Mesenchymal stem cell (in vitro differentiated cells and primary cell): ENCODE results near the gene BMPR1A.

ENCODE experiments used
- DNase-seq: peaks from one replicate; pipeline ENCODE4 v3.0.0-alpha.2; 2013
- H2AFZ ChIP-seq: one replicate; pipeline ENCODE4 v1.6.1; 2013; ENCODE audit warnings: low read depth, mild to moderate bottlenecking, control low read depth, inconsistent platforms, low read length, moderate library complexity
- H2AK5ac ChIP-seq: 2 replicates; pipeline ENCODE4 v1.6.1; 2013; ENCODE audit warnings: low read length, moderate library complexity, mild to moderate bottlenecking, inconsistent platforms; ENCODE audit not compliant: severe bottlenecking
- H2BK120ac ChIP-seq: one replicate; pipeline ENCODE4 v1.6.1; 2013; ENCODE audit warnings: low read depth, mild to moderate bottlenecking, inconsistent platforms, low read length, moderate library complexity
- H2BK12ac ChIP-seq, 2 experiments: one replicate each; pipeline ENCODE4 v1.6.1; 2013; ENCODE audit warnings: inconsistent platforms in 2 of 2, low read length in 2 of 2, mild to moderate bottlenecking in 2 of 2, moderate library complexity in 2 of 2, control low read depth in 1 of 2
- H2BK15ac ChIP-seq: one replicate; pipeline ENCODE4 v1.6.1; 2013; ENCODE audit warnings: mild to moderate bottlenecking, low read depth, inconsistent platforms; ENCODE audit not compliant: poor library complexity, severe bottlenecking
- H2BK5ac ChIP-seq: 2 replicates; pipeline ENCODE4 v1.6.1; 2013; ENCODE audit warnings: low read depth, mild to moderate bottlenecking, low read length, control low read depth, inconsistent platforms; ENCODE audit not compliant: poor library complexity, severe bottlenecking
- H3K14ac ChIP-seq, 2 experiments: one replicate each; pipeline ENCODE4 v1.6.1; 2013; ENCODE audit warnings: inconsistent platforms in 2 of 2, low read length in 2 of 2, control low read depth in 1 of 2, mild to moderate bottlenecking in 1 of 2, moderate library complexity in 1 of 2
- H3K18ac ChIP-seq, 2 experiments: one replicate each; pipeline ENCODE4 v1.6.1; 2013; ENCODE audit warnings: inconsistent platforms in 2 of 2, low read length in 2 of 2, control low read depth in 1 of 2, low read depth in 1 of 2, mild to moderate bottlenecking in 1 of 2
- H3K23ac ChIP-seq, 2 experiments: one replicate each; pipeline ENCODE4 v1.6.1; 2013; ENCODE audit warnings: inconsistent platforms in 2 of 2, low read length in 2 of 2, mild to moderate bottlenecking in 2 of 2, moderate library complexity in 2 of 2, control low read depth in 1 of 2
- H3K27ac ChIP-seq: 2 replicates; pipeline ENCODE4 v1.5.1; 2013; ENCODE audit warnings: mild to moderate bottlenecking, moderate library complexity, low read length, control low read depth, inconsistent platforms; ENCODE audit not compliant: poor library complexity, severe bottlenecking
- H3K27me3 ChIP-seq, 2 experiments: 2 replicates each; pipeline versions ENCODE4 v1.6.1 to v1.7.0; 2013; ENCODE audit warnings: low read length in 2 of 2, mild to moderate bottlenecking in 2 of 2, moderate library complexity in 2 of 2, control low read depth in 1 of 2, inconsistent platforms in 1 of 2; ENCODE audit not compliant: control insufficient read depth in 1 of 2, insufficient read depth in 1 of 2
- H3K36me3 ChIP-seq, 2 experiments: 2 replicates each; pipeline versions ENCODE4 v1.6.1 to v1.7.0; 2013; ENCODE audit warnings: low read length in 2 of 2, control low read depth in 1 of 2, inconsistent platforms in 1 of 2, low read depth in 1 of 2, mild to moderate bottlenecking in 1 of 2; ENCODE audit not compliant: insufficient read depth in 2 of 2, control insufficient read depth in 1 of 2
- H3K4ac ChIP-seq, 2 experiments: one replicate each; pipeline ENCODE4 v1.6.1; 2013; ENCODE audit warnings: inconsistent platforms in 2 of 2, low read length in 2 of 2, mild to moderate bottlenecking in 2 of 2, moderate library complexity in 2 of 2, control low read depth in 1 of 2, low read depth in 1 of 2
- H3K4me1 ChIP-seq: 2 replicates; pipeline ENCODE4 v1.6.1; 2013; ENCODE audit warnings: low read depth, low read length, control low read depth; ENCODE audit not compliant: control insufficient read depth, insufficient read depth
- H3K4me2 ChIP-seq: 2 replicates; pipeline ENCODE4 v1.6.1; 2013; ENCODE audit warnings: low read length, mild to moderate bottlenecking, inconsistent platforms; ENCODE audit not compliant: poor library complexity, severe bottlenecking
- H3K4me3 ChIP-seq, 2 experiments: 2 replicates each; pipeline versions ENCODE4 v1.5.1 to v1.7.0; 2013; ENCODE audit warnings: low read length in 2 of 2, mild to moderate bottlenecking in 2 of 2, control low read depth in 1 of 2, low read depth in 1 of 2; ENCODE audit not compliant: insufficient read depth in 1 of 2
- H3K79me1 ChIP-seq: replicated peaks from 2 replicates; pipeline ENCODE4 v1.6.1; 2013; ENCODE audit warnings: mild to moderate bottlenecking, control low read depth, low read length, inconsistent platforms; ENCODE audit not compliant: poor library complexity, severe bottlenecking
- H3K9ac ChIP-seq: 2 replicates; pipeline ENCODE4 v1.7.0; 2013; ENCODE audit warnings: mild to moderate bottlenecking, low read length, moderate library complexity
- H3K9me3 ChIP-seq: 2 replicates; pipeline ENCODE4 v1.7.0; 2013; ENCODE audit warnings: mild to moderate bottlenecking, low read length; ENCODE audit not compliant: control insufficient read depth
- H4K8ac ChIP-seq: one replicate; pipeline ENCODE4 v1.6.1; 2013; ENCODE audit warnings: inconsistent platforms, mild to moderate bottlenecking, low read length, moderate library complexity
- H4K91ac ChIP-seq: one replicate; pipeline ENCODE4 v1.6.1; 2013; ENCODE audit warnings: mild to moderate bottlenecking, low read length, inconsistent platforms
- WGBS: methylation state at CpG from one replicate; pipeline ENCODE4 v1.1.7; 2013; ENCODE audit warnings: mixed read lengths; 5-methylcytosine and 5-hydroxymethylcytosine counted together

Gene BMPR1A

GRCh38 chr10:86918022-86918471 lies 161.6 kb downstream of the BMPR1A start:
- H4K8ac ChIP-seq: no peak overlapping the region
- H3K4ac ChIP-seq: no peak overlapping the region

GRCh38 chr10:86922553-86922961 lies 166.1 kb downstream of the BMPR1A start:
- Histone ChIP-seq H3K27ac (no peak overlapping the region), H3K27me3 (no peaks in the 10 kb centered on the region), H4K8ac (no peak overlapping the region), H2BK5ac (no peak overlapping the region), H4K91ac (no peak overlapping the region), H2AFZ (no peak overlapping the region), H2AK5ac (no peak overlapping the region), H3K14ac (no peak overlapping the region), H3K4me2 (no peak overlapping the region), H3K79me1 (peaks cover 9% of the 10 kb centered on the region), H3K18ac (no peak overlapping the region), H3K9me3 (no peaks in the 10 kb centered on the region), H3K4ac (no peak overlapping the region), H2BK120ac (no peak overlapping the region), H2BK15ac (no peak overlapping the region), H2BK12ac (peak overlapping the region in 1 of 2 experiments; percentile 7), H3K23ac (no peak overlapping the region), H3K4me3 (no peak overlapping the region), H3K36me3 (peaks cover 13 to 57% of the 10 kb centered on the region in 2 experiments), H3K9ac (no peak overlapping the region), H3K4me1 (no peaks in the 10 kb centered on the region)
- 95% methylated on average over 9 of the region's 9 CpGs for WGBS
- no peak for DNase-seq

More at GRCh38 chr10:86918022-86918471, 161.6 kb downstream of the BMPR1A start:
- H3K27me3 ChIP-seq: no peaks in the 10 kb centered on the region
- H3K4me2 ChIP-seq: no peak overlapping the region
- H4K91ac ChIP-seq: no peak overlapping the region
- no peak overlapping the region for H2AK5ac ChIP-seq
- H3K9me3 ChIP-seq: no peaks in the 10 kb centered on the region
- no peak overlapping the region for H3K4me3 ChIP-seq
- no peak overlapping the region for H2BK120ac ChIP-seq
- H2BK15ac ChIP-seq: no peak overlapping the region
- 22% methylated on average over 4 of the region's 5 CpGs for WGBS
- H3K79me1 ChIP-seq: peaks cover 11% of the 10 kb centered on the region
- no peak overlapping the region for H2BK12ac ChIP-seq
- H3K36me3 ChIP-seq: peaks cover 19 to 79% of the 10 kb centered on the region in 2 experiments
- no peak overlapping the region for H2AFZ ChIP-seq
- no peak overlapping the region for H3K9ac ChIP-seq
- H3K27ac ChIP-seq: no peak overlapping the region
- H3K23ac ChIP-seq: no peak overlapping the region
- H3K4me1 ChIP-seq: no peaks in the 10 kb centered on the region
- H3K18ac ChIP-seq: no peak overlapping the region
- H2BK5ac ChIP-seq: no peak overlapping the region
- H3K14ac ChIP-seq: no peak overlapping the region
- peak; percentile 65 for DNase-seq

GRCh38 chr10:86929468-86930380 lies 173.3 kb downstream of the BMPR1A start:
- Histone ChIP-seq H3K4me2 (no peak overlapping the region), H3K14ac (no peak overlapping the region), H4K8ac (no peak overlapping the region), H2AFZ (no peak overlapping the region), H4K91ac (no peak overlapping the region), H3K79me1 (peaks cover 1% of the 10 kb centered on the region), H3K9me3 (no peaks in the 10 kb centered on the region), H2BK12ac (no peak overlapping the region), H3K4me3 (no peak overlapping the region), H3K27ac (no peak overlapping the region), H3K27me3 (no peaks in the 10 kb centered on the region), H2AK5ac (no peak overlapping the region), H3K36me3 (peaks cover 17 to 33% of the 10 kb centered on the region in 2 experiments), H3K23ac (no peak overlapping the region), H2BK15ac (no peak overlapping the region), H3K4ac (no peak overlapping the region), H3K9ac (no peak overlapping the region), H2BK120ac (no peak overlapping the region), H3K4me1 (peaks cover 4% of the 10 kb centered on the region), H2BK5ac (no peak overlapping the region), H3K18ac (no peak overlapping the region)
- WGBS: 98% methylated on average over 15 of the region's 15 CpGs
- DNase-seq: no peak

- H3K36me3 ChIP-seq: peaks cover 17 to 44% of the 10 kb centered on the region in 2 experiments
- H3K18ac ChIP-seq: no peak overlapping the region
- H2BK5ac ChIP-seq: no peak overlapping the region
- no peak overlapping the region for H3K23ac ChIP-seq
- peaks cover 1% of the 10 kb centered on the region for H3K79me1 ChIP-seq
- H3K4me3 ChIP-seq: no peak overlapping the region
- no peak overlapping the region for H4K8ac ChIP-seq
- no peaks in the 10 kb centered on the region for H3K9me3 ChIP-seq
- WGBS: 100% methylated on average over 1 of the region's 1 CpG
- peaks cover 9% of the 10 kb centered on the region for H3K4me1 ChIP-seq
- H3K27ac ChIP-seq: no peak overlapping the region
- no peak overlapping the region for H2AK5ac ChIP-seq
- no peak overlapping the region for H2BK12ac ChIP-seq
- no peak overlapping the region for H3K4ac ChIP-seq
- no peak overlapping the region for H2BK120ac ChIP-seq
- peak overlapping the region; percentile 37 for H3K9ac ChIP-seq
- no peaks in the 10 kb centered on the region for H3K27me3 ChIP-seq
- no peak overlapping the region for H3K14ac ChIP-seq
- no peak overlapping the region for H3K4me2 ChIP-seq
- H4K91ac ChIP-seq: no peak overlapping the region
- H2BK15ac ChIP-seq: no peak overlapping the region
- H2AFZ ChIP-seq: no peak overlapping the region
- DNase-seq: peak; percentile 57
Observed at GRCh38 chr10:86931872-86932271, 175.5 kb downstream of the BMPR1A start.
